Progenitor cell of endocrine pancreas (in vitro differentiated cells): ENCODE results near the gene PFN1. TPM values are rescaled to one million over a fixed set of nuclear protein-coding genes. Genes with fewer than 3 reads are reported as not detected.
A peak's percentile ranks its signal among the peaks of the same experiment; 100 is the strongest.

ENCODE experiments used
- DNase-seq: peaks from one replicate; pipeline ENCODE4 v3.0.0; 2021; ENCODE audit warnings: low spot score; ENCODE audit not compliant: unreplicated experiment
- H3K27ac Mint-ChIP-seq: 2 replicates; pipeline ENCODE4 v1.8.0; 2021; ENCODE audit warnings: mild to moderate bottlenecking, moderate library complexity, mixed read lengths
- H3K27me3 Mint-ChIP-seq: 2 replicates; pipeline ENCODE4 v1.8.0; 2021; ENCODE audit warnings: mixed read lengths
- H3K36me3 Mint-ChIP-seq: 2 replicates; pipeline ENCODE4 v1.8.0; 2022; ENCODE audit warnings: mixed read lengths; ENCODE audit not compliant: insufficient read depth
- H3K4me1 Mint-ChIP-seq: 2 replicates; pipeline ENCODE4 v1.8.0; 2021; ENCODE audit warnings: low read depth, mixed read lengths
- H3K4me3 Mint-ChIP-seq: 2 replicates; pipeline ENCODE4 v1.8.0; 2021; ENCODE audit warnings: low read depth, mild to moderate bottlenecking, moderate library complexity, mixed read lengths
- H3K9me3 Mint-ChIP-seq: 2 replicates; pipeline ENCODE4 v1.8.0; 2021; ENCODE audit warnings: low read depth, mixed read lengths
- CTCF ChIP-seq: fragments of 200-600 bp; sonication (generic); IDR thresholded peaks from one replicate; pipeline ENCODE4 v1.5.0; 2021; ENCODE audit warnings: antibody characterized with exemption, mild to moderate bottlenecking; ENCODE audit not compliant: unreplicated experiment
- microRNA-seq: library from miRNA; unstranded; fragments of <30 nt; microRNA quantifications from one replicate; pipeline ENCODE4 v1.1.0, GENCODE V29; 2020; ENCODE audit warnings: borderline number of aligned reads; ENCODE audit not compliant: unreplicated experiment
- total RNA-seq: library from RNA; stranded (reverse); gene quantifications from 2 replicates; pipeline ENCODE4 v1.2.1, GENCODE V29; 2021

PFN1 gene
- total RNA-seq, 1 donor from 2014 or later = 372 TPM

- Mint-ChIP-seq H3K36me3 (peaks cover 6% of the 10 kb centered on the region), H3K27ac (no peak overlapping the region), H3K27me3 (peaks cover 9% of the 10 kb centered on the region), H3K4me1 (no peaks in the 10 kb centered on the region), H3K9me3 (no peaks in the 10 kb centered on the region), H3K4me3 (no peak overlapping the region)
- peak; percentile 12 for TF ChIP-seq CTCF
- DNase-seq = no peak
Observed at GRCh38 chr17:4895657-4896331, 52.5 kb downstream of the PFN1 start.

Small RNA genes lying within 50 kb of the gene (microRNA-seq; reads per million reads assigned to microRNA genes)
- gene MIR6864 (not detected), gene MIR6865 (not detected)

Other genes with a start within 250 kb of the PFN1 start
- 95.2 and 103 TPM in 2 replicates for gene PELP1, start 244.4 kb downstream of the PFN1 start, total RNA-seq
- gene ARRB2, start 237.9 kb downstream of the PFN1 start, total RNA-seq = 52.6 and 53.8 TPM in 2 replicates
- 19.6 and 22.4 TPM in 2 replicates for gene MED11, start 217.1 kb downstream of the PFN1 start, total RNA-seq
- 0.18 and 0.22 TPM in 2 replicates for gene ZMYND15, start 208.7 kb downstream of the PFN1 start, total RNA-seq
- gene CXCL16, start 208.6 kb downstream of the PFN1 start, total RNA-seq = 4.0 and 4.3 TPM in 2 replicates
- gene TM4SF5, start 176.6 kb downstream of the PFN1 start, total RNA-seq = 0.44 and 0.57 TPM in 2 replicates
- gene VMO1, start 162.2 kb downstream of the PFN1 start, total RNA-seq = 1.3 and 2.0 TPM in 2 replicates
- 4.0 and 4.1 TPM in 2 replicates for gene GLTPD2, start 159.6 kb downstream of the PFN1 start, total RNA-seq
- 126 and 137 TPM in 2 replicates for gene PSMB6, start 152.4 kb downstream of the PFN1 start, total RNA-seq
- gene PLD2, start 141.4 kb downstream of the PFN1 start, total RNA-seq = 80.3 and 81.0 TPM in 2 replicates
- gene MINK1, start 115.2 kb downstream of the PFN1 start, total RNA-seq = 139 and 145 TPM in 2 replicates
- 3.6 and 3.7 TPM in 2 replicates for gene C17orf107, start 49.0 kb downstream of the PFN1 start, total RNA-seq
- 0.31 and 0.36 TPM in 2 replicates for gene CHRNE, start 45.4 kb downstream of the PFN1 start, total RNA-seq
- gene GP1BA, start 16.3 kb downstream of the PFN1 start, total RNA-seq = not detected in 2 replicates
- gene SLC25A11, start 8.5 kb downstream of the PFN1 start, total RNA-seq = 46.8 and 47.4 TPM in 2 replicates
- gene RNF167, start 8.3 kb downstream of the PFN1 start, total RNA-seq = 97.4 and 106 TPM in 2 replicates
- 23.4 and 25.8 TPM in 2 replicates for gene ENO3, start 2.6 kb upstream of the PFN1 start, total RNA-seq
- 70.3 and 71.4 TPM in 2 replicates for gene SPAG7, start 19.3 kb upstream of the PFN1 start, total RNA-seq
- 34.1 and 34.2 TPM in 2 replicates for gene CAMTA2, start 39.1 kb upstream of the PFN1 start, total RNA-seq
- gene INCA1, start 49.0 kb upstream of the PFN1 start, total RNA-seq = 2.8 and 3.3 TPM in 2 replicates
- 104 and 111 TPM in 2 replicates for gene KIF1C, start 49.4 kb upstream of the PFN1 start, total RNA-seq
- not detected in 2 replicates for gene SLC52A1, start 86.9 kb upstream of the PFN1 start, total RNA-seq
- gene ZFP3, start 129.9 kb upstream of the PFN1 start, total RNA-seq = 0.98 and 1.3 TPM in 2 replicates
- gene ZNF232, start 163.3 kb upstream of the PFN1 start, total RNA-seq = 51.1 and 56.3 TPM in 2 replicates
- 0.80 and 0.84 TPM in 2 replicates for gene USP6, start 167.5 kb upstream of the PFN1 start, total RNA-seq
- gene ZNF594, start 243.3 kb upstream of the PFN1 start, total RNA-seq = 23.8 and 26.1 TPM in 2 replicates